ENCODE data around the gene TRAF3IP1.

The TRAF3IP1 gene

GRCh38 chr2:238313289-238313990 lies 6.9 kb upstream of the TRAF3IP1 start:
- Histone ChIP-seq H3K36me3 (no peaks in the 10 kb centered on the region), H3K4me3 (ENCODE audit: low read depth, low read length) (no peak overlapping the region), H3K27me3 (ENCODE audit: insufficient read depth, low read depth, severe bottlenecking) (no peaks in the 10 kb centered on the region), H3K9me3 (ENCODE audit: severe bottlenecking) (no peaks in the 10 kb centered on the region), H3K27ac (no peak overlapping the region)
- DNase-seq: no peak
- TF ChIP-seq, protein P1, sequence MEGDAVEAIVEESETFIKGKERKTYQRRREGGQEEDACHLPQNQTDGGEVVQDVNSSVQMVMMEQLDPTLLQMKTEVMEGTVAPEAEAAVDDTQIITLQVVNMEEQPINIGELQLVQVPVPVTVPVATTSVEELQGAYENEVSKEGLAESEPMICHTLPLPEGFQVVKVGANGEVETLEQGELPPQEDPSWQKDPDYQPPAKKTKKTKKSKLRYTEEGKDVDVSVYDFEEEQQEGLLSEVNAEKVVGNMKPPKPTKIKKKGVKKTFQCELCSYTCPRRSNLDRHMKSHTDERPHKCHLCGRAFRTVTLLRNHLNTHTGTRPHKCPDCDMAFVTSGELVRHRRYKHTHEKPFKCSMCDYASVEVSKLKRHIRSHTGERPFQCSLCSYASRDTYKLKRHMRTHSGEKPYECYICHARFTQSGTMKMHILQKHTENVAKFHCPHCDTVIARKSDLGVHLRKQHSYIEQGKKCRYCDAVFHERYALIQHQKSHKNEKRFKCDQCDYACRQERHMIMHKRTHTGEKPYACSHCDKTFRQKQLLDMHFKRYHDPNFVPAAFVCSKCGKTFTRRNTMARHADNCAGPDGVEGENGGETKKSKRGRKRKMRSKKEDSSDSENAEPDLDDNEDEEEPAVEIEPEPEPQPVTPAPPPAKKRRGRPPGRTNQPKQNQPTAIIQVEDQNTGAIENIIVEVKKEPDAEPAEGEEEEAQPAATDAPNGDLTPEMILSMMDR (IDR thresholded peaks at IDR 0.05; ENCODE audit: low read depth, low read length): no peak

- DNase-seq: no peak
- H3K27me3 ChIP-seq (ENCODE audit: insufficient read depth, low read depth, severe bottlenecking): no peaks in the 10 kb centered on the region
- TF ChIP-seq, protein P1 (IDR thresholded peaks at IDR 0.05; ENCODE audit: low read depth, low read length): no peak
- H3K4me3 ChIP-seq (ENCODE audit: low read depth, low read length): no peak overlapping the region
- no peaks in the 10 kb centered on the region for H3K9me3 ChIP-seq (ENCODE audit: severe bottlenecking)
- H3K27ac ChIP-seq: no peak overlapping the region
- H3K36me3 ChIP-seq: no peaks in the 10 kb centered on the region
Measured at GRCh38 chr2:238313991-238314350, 6.3 kb upstream of the TRAF3IP1 start.

GRCh38 chr2:238314576-238314975 lies 5.7 kb upstream of the TRAF3IP1 start:
- Histone ChIP-seq H3K4me3 (ENCODE audit: low read depth, low read length) (no peak overlapping the region), H3K36me3 (no peaks in the 10 kb centered on the region), H3K27me3 (ENCODE audit: insufficient read depth, low read depth, severe bottlenecking) (no peaks in the 10 kb centered on the region), H3K9me3 (ENCODE audit: severe bottlenecking) (no peaks in the 10 kb centered on the region), H3K27ac (no peak overlapping the region)
- TF ChIP-seq, protein P1 (IDR thresholded peaks at IDR 0.05; ENCODE audit: low read depth, low read length): no peak
- no peak for DNase-seq

DNA sequence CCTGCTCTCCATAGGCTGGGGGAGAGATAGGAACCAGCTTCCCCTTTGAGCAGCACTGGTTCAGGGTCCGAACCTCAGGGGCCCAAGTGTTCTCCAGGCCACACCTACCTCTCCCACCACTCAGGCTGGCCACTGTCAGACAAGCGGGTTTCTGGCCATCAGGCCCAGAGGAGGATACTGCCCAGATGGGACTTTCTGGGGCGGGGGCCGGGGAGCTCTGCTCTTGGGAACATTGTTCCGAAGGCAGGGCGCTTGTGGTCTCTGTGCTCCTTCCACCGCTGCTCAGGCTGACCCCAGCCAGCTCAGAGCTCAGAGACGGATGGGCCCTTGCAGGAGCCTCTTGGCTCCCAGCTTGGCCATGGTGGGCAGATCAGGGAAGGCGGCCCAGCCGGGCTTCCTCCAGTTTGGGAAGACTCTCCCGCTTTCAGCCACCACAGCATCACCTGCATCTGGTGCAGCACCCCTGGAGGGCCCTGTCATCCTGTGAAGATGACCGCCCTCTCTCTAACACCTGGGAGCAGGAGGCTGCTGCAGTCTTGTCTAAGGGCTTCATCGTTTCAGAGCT lies 5.2 kb upstream of the TRAF3IP1 start:
- Histone ChIP-seq H3K9me3 (ENCODE audit: severe bottlenecking) (no peaks in the 10 kb centered on the region), H3K27me3 (ENCODE audit: insufficient read depth, low read depth, severe bottlenecking) (no peaks in the 10 kb centered on the region), H3K27ac (no peak overlapping the region), H3K4me3 (ENCODE audit: low read depth, low read length) (no peak overlapping the region), H3K36me3 (no peaks in the 10 kb centered on the region)
- DNase-seq: no peak
- TF ChIP-seq, protein P1 (IDR thresholded peaks at IDR 0.05; ENCODE audit: low read depth, low read length): no peak

GRCh38 chr2:238320648-238321281 lies 447 bp downstream of the TRAF3IP1 start:
- TF ChIP-seq, protein P1 (IDR thresholded peaks at IDR 0.05; ENCODE audit: low read depth, low read length): no peak
- no peak for DNase-seq
- Histone ChIP-seq H3K4me3 (ENCODE audit: low read depth, low read length) (peak overlapping the region; percentile 53), H3K36me3 (peaks cover 12% of the 10 kb centered on the region), H3K27me3 (ENCODE audit: insufficient read depth, low read depth, severe bottlenecking) (no peaks in the 10 kb centered on the region), H3K9me3 (ENCODE audit: severe bottlenecking) (no peaks in the 10 kb centered on the region), H3K27ac (no peak overlapping the region)

Data from WERI-Rb-1 (cell line).